ENCODE data around the gene MEMO1. TPM values are rescaled to one million over a fixed set of nuclear protein-coding genes. Genes with fewer than 3 reads are reported as not detected.
"Not testable (repeated sequence)": the region's sequence is repeated elsewhere in the genome, so short reads cannot be mapped to it uniquely, and the experiment has no call there.

Gene MEMO1
- total and polyA plus RNA-seq, 2 experiments from 2014 or later = 43.9 to 58.8 TPM

DNA sequence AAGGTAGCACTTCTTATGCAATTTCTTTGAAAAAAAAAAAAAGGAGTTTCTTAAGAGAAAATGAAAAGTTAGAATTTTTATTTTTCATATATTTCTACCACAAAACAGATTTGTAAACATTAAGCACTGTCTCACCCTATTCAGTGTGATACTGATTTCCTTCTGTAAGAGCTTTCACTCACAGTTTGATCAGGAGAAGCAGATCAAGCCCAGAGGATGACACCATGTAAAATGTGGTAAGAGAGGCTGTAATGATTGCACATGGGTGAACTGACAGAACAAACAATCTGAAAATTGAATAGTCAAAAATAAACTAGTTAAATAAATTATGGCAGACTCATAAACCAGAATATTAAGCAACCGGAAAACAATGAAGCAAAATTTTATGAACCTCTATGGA, 54.5 kb downstream of the MEMO1 start:
- no peaks in the 10 kb centered on the region for H3K4me1 ChIP-seq (ENCODE audit: insufficient read depth)
- peaks cover 7% of the 10 kb centered on the region for H4K20me1 ChIP-seq (ENCODE audit: insufficient read depth, poor library complexity, severe bottlenecking)
- H3K4me2 ChIP-seq = no peak overlapping the region
- WGBS (ENCODE audit: low lambda C conversion rate, missing lambda C conversion rate) = 100% methylated on average over 1 of the region's 1 CpG
- H3K27ac ChIP-seq = no peak overlapping the region
- no peak overlapping the region for H3K4me3 ChIP-seq
- H3K36me3 ChIP-seq (replicated peaks; ENCODE audit: insufficient read depth, low read depth) = no peaks in the 10 kb centered on the region
- TF ChIP-seq EZH2 (IDR thresholded peaks at IDR 0.05; ENCODE audit: borderline replicate concordance) (no peak), EZH2phosphoT487 (IDR thresholded peaks at IDR 0.05; ENCODE audit: low read depth, severe bottlenecking, unreplicated experiment) (no peak)
- TF ChIP-seq, protein P1, sequence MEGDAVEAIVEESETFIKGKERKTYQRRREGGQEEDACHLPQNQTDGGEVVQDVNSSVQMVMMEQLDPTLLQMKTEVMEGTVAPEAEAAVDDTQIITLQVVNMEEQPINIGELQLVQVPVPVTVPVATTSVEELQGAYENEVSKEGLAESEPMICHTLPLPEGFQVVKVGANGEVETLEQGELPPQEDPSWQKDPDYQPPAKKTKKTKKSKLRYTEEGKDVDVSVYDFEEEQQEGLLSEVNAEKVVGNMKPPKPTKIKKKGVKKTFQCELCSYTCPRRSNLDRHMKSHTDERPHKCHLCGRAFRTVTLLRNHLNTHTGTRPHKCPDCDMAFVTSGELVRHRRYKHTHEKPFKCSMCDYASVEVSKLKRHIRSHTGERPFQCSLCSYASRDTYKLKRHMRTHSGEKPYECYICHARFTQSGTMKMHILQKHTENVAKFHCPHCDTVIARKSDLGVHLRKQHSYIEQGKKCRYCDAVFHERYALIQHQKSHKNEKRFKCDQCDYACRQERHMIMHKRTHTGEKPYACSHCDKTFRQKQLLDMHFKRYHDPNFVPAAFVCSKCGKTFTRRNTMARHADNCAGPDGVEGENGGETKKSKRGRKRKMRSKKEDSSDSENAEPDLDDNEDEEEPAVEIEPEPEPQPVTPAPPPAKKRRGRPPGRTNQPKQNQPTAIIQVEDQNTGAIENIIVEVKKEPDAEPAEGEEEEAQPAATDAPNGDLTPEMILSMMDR (IDR thresholded peaks at IDR 0.05; ENCODE audit: poor library complexity) = no peak
- peaks cover 96% of the 10 kb centered on the region for H3K79me2 ChIP-seq
- no peaks in the 10 kb centered on the region for H3K27me3 ChIP-seq
- no peaks in the 10 kb centered on the region for H3K9me3 ChIP-seq (ENCODE audit: low read depth)
- H3K9me2 ChIP-seq (replicated peaks; ENCODE audit: insufficient read depth) = no peaks in the 10 kb centered on the region
- no peak overlapping the region for H2AFZ ChIP-seq
- DNase-seq (ENCODE audit: low spot score) = no peak

DNA sequence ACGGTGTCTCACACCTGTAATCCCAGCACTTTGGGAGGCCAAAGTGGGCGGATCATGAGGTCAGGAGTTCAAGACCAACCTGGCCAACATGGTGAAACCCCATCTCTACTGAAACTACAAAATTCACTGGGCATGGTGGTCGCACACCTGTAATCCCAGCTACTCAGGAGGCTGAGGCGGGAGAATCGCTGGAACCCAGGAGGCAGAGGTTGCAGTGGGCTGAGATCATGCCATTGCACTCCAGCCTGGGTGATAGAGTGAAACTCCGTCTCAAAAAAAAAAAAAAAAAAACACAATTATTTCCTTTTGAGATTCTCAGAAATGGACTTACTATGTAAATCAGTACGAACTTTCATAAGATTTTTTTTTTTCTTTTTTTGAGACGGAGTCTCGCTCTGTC, 57.7 kb downstream of the MEMO1 start:
- not testable (repeated sequence) for H2AFZ ChIP-seq; H3K27ac ChIP-seq; H3K36me3 ChIP-seq (replicated peaks; ENCODE audit: insufficient read depth, low read depth); H3K4me1 ChIP-seq (ENCODE audit: insufficient read depth); H3K4me3 ChIP-seq; H3K9me3 ChIP-seq (ENCODE audit: low read depth); H4K20me1 ChIP-seq (ENCODE audit: insufficient read depth, poor library complexity, severe bottlenecking); H3K9me2 ChIP-seq (replicated peaks; ENCODE audit: insufficient read depth); H3K4me2 ChIP-seq; H3K27me3 ChIP-seq; DNase-seq (ENCODE audit: low spot score)
- over 99% methylated on average over 9 of the region's 9 CpGs for WGBS (ENCODE audit: low lambda C conversion rate, missing lambda C conversion rate)
- peaks cover 97% of the 10 kb centered on the region for H3K79me2 ChIP-seq

DNA sequence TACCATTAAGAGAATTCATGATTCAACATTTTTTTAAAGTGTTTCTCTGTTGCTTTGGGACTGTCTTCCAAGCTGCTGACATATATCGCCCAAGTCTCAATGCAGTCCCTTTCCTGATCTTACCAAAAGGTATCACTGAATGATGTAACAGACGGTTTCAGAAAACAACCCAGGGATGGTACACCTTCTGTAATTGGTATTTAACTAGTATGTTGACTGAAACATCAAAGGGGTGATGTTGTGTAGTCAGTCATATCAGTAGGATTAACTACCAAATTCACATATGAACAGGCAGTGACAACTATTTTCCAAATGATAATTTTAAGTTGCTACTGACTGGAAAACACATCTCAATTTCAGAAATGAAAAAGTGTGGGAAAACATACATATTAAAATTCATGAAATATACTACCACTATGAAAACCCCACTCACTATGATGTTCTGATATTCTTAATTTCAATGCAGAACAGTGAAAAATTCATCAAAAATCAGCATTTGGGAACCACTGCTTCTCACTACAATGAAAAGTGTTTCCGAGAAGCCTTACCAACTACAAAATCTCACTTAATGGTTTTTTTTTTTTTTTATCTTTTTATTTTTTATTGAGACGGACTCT, 59.8 kb downstream of the MEMO1 start:
- WGBS (ENCODE audit: low lambda C conversion rate, missing lambda C conversion rate) = 93% methylated on average over 4 of the region's 4 CpGs

DNA sequence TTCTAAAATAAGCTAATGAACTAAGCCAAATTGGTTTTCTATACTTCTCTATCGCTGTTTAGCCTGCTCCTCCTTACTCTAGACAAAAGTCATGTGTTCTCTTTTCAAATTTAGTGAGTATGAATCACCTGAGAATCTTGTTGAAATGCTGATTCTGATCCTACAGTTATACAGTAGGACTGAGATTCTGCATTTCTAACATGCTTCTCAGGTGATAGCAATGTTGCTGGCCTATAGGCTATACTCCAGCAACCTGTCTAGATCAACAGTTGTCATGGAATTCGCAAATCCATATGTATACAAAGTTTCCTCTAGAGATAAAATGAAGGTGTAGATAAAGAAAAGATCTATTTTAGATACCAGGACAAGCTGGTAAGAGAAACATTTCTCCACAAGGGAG, 62.9 kb downstream of the MEMO1 start:
- Histone ChIP-seq H3K4me2 (peak overlapping the region; percentile 6), H3K4me3 (no peak overlapping the region), H3K4me1 (ENCODE audit: insufficient read depth) (no peaks in the 10 kb centered on the region), H3K27me3 (no peaks in the 10 kb centered on the region), H3K9me3 (ENCODE audit: low read depth) (no peaks in the 10 kb centered on the region), H3K27ac (peak overlapping the region; percentile 8), H3K79me2 (peaks cover 99% of the 10 kb centered on the region), H4K20me1 (ENCODE audit: insufficient read depth, poor library complexity, severe bottlenecking) (peaks cover 18% of the 10 kb centered on the region), H3K9me2 (replicated peaks; ENCODE audit: insufficient read depth) (no peaks in the 10 kb centered on the region), H3K36me3 (replicated peaks; ENCODE audit: insufficient read depth, low read depth) (no peaks in the 10 kb centered on the region), H2AFZ (no peak overlapping the region)
- DNase-seq (ENCODE audit: low spot score) = peak; percentile 6
- TF ChIP-seq, protein P1 (IDR thresholded peaks at IDR 0.05; ENCODE audit: poor library complexity) = no peak
- no peak for TF ChIP-seq EZH2 (IDR thresholded peaks at IDR 0.05; ENCODE audit: borderline replicate concordance)
- no peak for TF ChIP-seq EZH2phosphoT487 (IDR thresholded peaks at IDR 0.05; ENCODE audit: low read depth, severe bottlenecking, unreplicated experiment)
- 79% methylated on average over 2 of the region's 2 CpGs for whole genome bisulfite sequencing (ENCODE audit: low lambda C conversion rate, missing lambda C conversion rate)

More for the DNA sequence above, 59.8 kb downstream of the MEMO1 start:
- no peaks in the 10 kb centered on the region for H3K9me2 ChIP-seq (replicated peaks; ENCODE audit: insufficient read depth)
- no peaks in the 10 kb centered on the region for H3K27me3 ChIP-seq
- H3K4me1 ChIP-seq (ENCODE audit: insufficient read depth) = no peaks in the 10 kb centered on the region
- H3K4me3 ChIP-seq = no peak overlapping the region
- TF ChIP-seq EZH2 (IDR thresholded peaks at IDR 0.05; ENCODE audit: borderline replicate concordance) (no peak), EZH2phosphoT487 (IDR thresholded peaks at IDR 0.05; ENCODE audit: low read depth, severe bottlenecking, unreplicated experiment) (no peak)
- TF ChIP-seq, protein P1 (IDR thresholded peaks at IDR 0.05; ENCODE audit: poor library complexity) = no peak
- no peaks in the 10 kb centered on the region for H3K36me3 ChIP-seq (replicated peaks; ENCODE audit: insufficient read depth, low read depth)
- no peak overlapping the region for H3K4me2 ChIP-seq
- DNase-seq (ENCODE audit: low spot score) = no peak
- H3K9me3 ChIP-seq (ENCODE audit: low read depth) = no peaks in the 10 kb centered on the region
- peaks cover 99% of the 10 kb centered on the region for H3K79me2 ChIP-seq
- H2AFZ ChIP-seq = no peak overlapping the region
- H3K27ac ChIP-seq = no peak overlapping the region
- H4K20me1 ChIP-seq (ENCODE audit: insufficient read depth, poor library complexity, severe bottlenecking) = peaks cover 15% of the 10 kb centered on the region

All from hepatocyte (in vitro differentiated cells).